GM23248 (cell line): Measurements from ENCODE around the gene SLC24A4.

Experiments
- EZH2 ChIP-seq: fragments of 200-600 bp; sonication (generic); IDR thresholded peaks from 2 replicates; pipeline ENCODE4 v1.6.1; 2018; ENCODE audit warnings: antibody characterized with exemption, mild to moderate bottlenecking; ENCODE audit not compliant: insufficient read depth, poor library complexity, severe bottlenecking
- EZH2phosphoT487 ChIP-seq: fragments of 200-600 bp; sonication (generic); IDR thresholded peaks from 2 replicates; pipeline ENCODE4 v1.6.1; 2018; ENCODE audit warnings: antibody characterized with exemption, moderate library complexity, mild to moderate bottlenecking, low read depth; ENCODE audit not compliant: insufficient read depth

DNA sequence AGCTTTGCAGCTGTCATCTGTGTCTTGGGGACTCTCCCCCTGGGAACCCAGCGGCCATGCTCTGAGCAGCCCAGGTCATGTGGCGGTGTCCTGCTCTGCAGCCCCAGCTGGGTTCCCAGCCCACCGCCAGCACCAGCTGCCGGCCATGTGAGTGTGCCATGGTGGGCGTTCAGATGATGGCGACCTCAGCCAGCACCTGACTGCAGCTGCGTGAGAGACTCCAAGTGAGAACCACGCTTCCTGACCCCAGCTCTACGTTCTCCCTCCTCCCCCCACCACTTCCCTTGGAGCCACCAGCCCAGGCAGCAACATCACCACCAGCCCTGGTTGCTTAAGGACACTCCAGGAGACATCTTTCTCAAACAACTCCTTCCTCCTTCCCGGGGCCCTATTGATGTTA, 68.8 kb downstream of the SLC24A4 start:
- no peak for TF ChIP-seq EZH2phosphoT487
- no peak for TF ChIP-seq EZH2
